Measurements from ENCODE around the gene RPL28. TPM values are rescaled to one million over a fixed set of nuclear protein-coding genes. Genes with fewer than 3 reads are reported as not detected.
A peak's percentile ranks its signal among the peaks of the same experiment; 100 is the strongest.

RPL28 gene
- total and polyA plus RNA-seq, 2 of the 13 experiments (the other 11 are each of a cell fraction or from before 2014, with no cell fraction given), result 105 to 420 TPM

DNA sequence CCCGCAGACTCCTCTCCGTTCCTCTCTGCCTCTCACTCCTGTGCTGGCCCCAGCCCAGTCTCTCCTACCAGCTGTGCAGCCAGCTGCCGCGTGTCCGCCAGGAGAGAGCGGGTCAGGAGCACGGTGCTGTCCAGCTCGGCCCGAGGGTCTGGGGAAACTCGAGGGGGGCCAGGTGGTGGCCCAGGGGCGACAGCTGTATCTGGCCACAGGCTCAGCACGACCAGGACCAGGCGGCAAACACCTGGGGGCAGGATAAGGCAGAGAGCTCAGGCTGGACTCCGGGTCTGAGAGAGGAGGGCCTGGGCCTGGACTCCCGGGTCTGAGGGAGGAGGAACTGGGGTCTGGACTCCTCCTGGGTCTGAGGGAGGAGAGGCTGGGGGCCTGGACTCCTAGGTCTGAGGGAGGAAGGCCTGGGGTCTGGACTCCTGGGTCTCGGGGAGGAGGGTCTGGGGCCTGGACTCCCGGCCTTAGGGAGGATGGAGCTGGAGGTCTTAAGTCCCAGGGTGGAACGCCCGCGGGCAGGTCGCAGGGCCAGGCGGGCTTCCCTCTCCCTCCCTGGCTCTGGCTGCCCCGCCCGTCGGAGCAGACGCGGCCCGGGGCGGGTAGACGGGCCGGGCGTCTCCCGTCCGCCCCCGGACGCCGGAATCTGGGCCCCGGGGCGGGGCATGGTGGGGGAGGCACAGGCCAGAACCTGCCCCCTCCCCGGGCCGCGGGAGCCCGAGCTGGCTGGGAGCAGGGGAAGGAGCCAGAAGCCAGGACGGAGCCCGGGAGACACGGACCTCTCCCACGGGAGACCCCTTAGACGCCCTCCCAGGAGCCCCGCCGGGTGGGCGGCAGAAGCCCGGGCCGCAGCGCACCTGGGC lies 16.8 kb upstream of the RPL28 start:
- Histone ChIP-seq H3K36me3 (replicated peaks in 1 of 2; ENCODE audit: control insufficient read depth in 1 of 2, insufficient read depth in 2 of 2, low read length in 2 of 2) (no peaks in the 10 kb centered on the region), H3K4me1 (ENCODE audit: insufficient read depth, low read length) (peaks cover 38% of the 10 kb centered on the region), H3K27ac (ENCODE audit: extremely low read length, insufficient read depth, low read length) (no peak overlapping the region), H3K4me2 (ENCODE audit: low read depth, low read length) (peak overlapping the region; percentile 63), H3K27me3 (ENCODE audit: control insufficient read depth in 1 of 2, insufficient read depth in 2 of 2, low read length in 2 of 2) (peaks cover 7 to 35% of the 10 kb centered on the region in 2 experiments; a peak in 4 of 5 replicates), H3K9me3 (ENCODE audit: low read length) (no peaks in the 10 kb centered on the region), H3K9ac (ENCODE audit: insufficient read depth, low read depth, low read length) (no peak overlapping the region), H4K20me1 (ENCODE audit: insufficient read depth, low read length) (no peaks in the 10 kb centered on the region), H3K4me3 (replicated peaks in 1 of 3; ENCODE audit: insufficient read depth in 1 of 3, low read depth in 2 of 3, low read length in 3 of 3) (peak overlapping the region in 2 of 3 experiments; percentile 42 to 59; a peak in 3 of 6 replicates), H2AFZ (ENCODE audit: low read length) (no peak overlapping the region), H3K79me2 (ENCODE audit: insufficient read depth, low read length) (no peaks in the 10 kb centered on the region)
- ChIA-PET POLR2A (interaction anchor here (0.9 to 2.2 kb wide), 4 partner anchors 10 to 110 kb away, joined by 3 to 9 read pairs (median 3); partner anchors contain the start of genes PPP6R1 and UBE2S), CTCF (ENCODE audit: low intra/inter-chr PET ratio, low total read pairs) (no interaction called here)
- no peak for FAIRE-seq
- no peak for TF ChIP-seq HOXA9 (CRISPR knock-in tag; IDR thresholded peaks at IDR 0.05; ENCODE audit: borderline replicate concordance)
- TF ChIP-seq ZNF263 (CRISPR knock-in tag; IDR thresholded peaks at IDR 0.05), result peak; percentile 71
- TF ChIP-seq EZH2 (conservative IDR thresholded peaks at IDR 0.05; ENCODE audit: low read depth, low read length), result 0 out of 2 replicates have a peak, but pooled peaks have one; percentile 20
- TF ChIP-seq, protein P1, sequence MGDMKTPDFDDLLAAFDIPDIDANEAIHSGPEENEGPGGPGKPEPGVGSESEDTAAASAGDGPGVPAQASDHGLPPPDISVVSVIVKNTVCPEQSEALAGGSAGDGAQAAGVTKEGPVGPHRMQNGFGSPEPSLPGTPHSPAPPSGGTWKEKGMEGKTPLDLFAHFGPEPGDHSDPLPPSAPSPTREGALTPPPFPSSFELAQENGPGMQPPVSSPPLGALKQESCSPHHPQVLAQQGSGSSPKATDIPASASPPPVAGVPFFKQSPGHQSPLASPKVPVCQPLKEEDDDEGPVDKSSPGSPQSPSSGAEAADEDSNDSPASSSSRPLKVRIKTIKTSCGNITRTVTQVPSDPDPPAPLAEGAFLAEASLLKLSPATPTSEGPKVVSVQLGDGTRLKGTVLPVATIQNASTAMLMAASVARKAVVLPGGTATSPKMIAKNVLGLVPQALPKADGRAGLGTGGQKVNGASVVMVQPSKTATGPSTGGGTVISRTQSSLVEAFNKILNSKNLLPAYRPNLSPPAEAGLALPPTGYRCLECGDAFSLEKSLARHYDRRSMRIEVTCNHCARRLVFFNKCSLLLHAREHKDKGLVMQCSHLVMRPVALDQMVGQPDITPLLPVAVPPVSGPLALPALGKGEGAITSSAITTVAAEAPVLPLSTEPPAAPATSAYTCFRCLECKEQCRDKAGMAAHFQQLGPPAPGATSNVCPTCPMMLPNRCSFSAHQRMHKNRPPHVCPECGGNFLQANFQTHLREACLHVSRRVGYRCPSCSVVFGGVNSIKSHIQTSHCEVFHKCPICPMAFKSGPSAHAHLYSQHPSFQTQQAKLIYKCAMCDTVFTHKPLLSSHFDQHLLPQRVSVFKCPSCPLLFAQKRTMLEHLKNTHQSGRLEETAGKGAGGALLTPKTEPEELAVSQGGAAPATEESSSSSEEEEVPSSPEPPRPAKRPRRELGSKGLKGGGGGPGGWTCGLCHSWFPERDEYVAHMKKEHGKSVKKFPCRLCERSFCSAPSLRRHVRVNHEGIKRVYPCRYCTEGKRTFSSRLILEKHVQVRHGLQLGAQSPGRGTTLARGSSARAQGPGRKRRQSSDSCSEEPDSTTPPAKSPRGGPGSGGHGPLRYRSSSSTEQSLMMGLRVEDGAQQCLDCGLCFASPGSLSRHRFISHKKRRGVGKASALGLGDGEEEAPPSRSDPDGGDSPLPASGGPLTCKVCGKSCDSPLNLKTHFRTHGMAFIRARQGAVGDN (CRISPR knock-in tag; IDR thresholded peaks at IDR 0.05), result peak; percentile 40; the same call in 1 of the 2 replicates
- peak; percentile 98 for TF ChIP-seq ZSCAN22 (CRISPR knock-in tag; IDR thresholded peaks at IDR 0.05)
- 0 out of 2 replicates have a peak, but pooled peaks have one; percentile 42 for TF ChIP-seq ZNF550 (CRISPR knock-in tag; IDR thresholded peaks at IDR 0.05; ENCODE audit: borderline replicate concordance)
- TF ChIP-seq, protein P2, sequence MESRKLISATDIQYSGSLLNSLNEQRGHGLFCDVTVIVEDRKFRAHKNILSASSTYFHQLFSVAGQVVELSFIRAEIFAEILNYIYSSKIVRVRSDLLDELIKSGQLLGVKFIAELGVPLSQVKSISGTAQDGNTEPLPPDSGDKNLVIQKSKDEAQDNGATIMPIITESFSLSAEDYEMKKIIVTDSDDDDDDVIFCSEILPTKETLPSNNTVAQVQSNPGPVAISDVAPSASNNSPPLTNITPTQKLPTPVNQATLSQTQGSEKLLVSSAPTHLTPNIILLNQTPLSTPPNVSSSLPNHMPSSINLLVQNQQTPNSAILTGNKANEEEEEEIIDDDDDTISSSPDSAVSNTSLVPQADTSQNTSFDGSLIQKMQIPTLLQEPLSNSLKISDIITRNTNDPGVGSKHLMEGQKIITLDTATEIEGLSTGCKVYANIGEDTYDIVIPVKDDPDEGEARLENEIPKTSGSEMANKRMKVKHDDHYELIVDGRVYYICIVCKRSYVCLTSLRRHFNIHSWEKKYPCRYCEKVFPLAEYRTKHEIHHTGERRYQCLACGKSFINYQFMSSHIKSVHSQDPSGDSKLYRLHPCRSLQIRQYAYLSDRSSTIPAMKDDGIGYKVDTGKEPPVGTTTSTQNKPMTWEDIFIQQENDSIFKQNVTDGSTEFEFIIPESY (CRISPR knock-in tag; IDR thresholded peaks at IDR 0.05), result peak; percentile 80
- no peak for TF ChIP-seq ZNF589 (CRISPR knock-in tag; conservative IDR thresholded peaks at IDR 0.05)
- no peak for TF ChIP-seq ELF1 (CRISPR knock-in tag; IDR thresholded peaks at IDR 0.05)
- TF ChIP-seq, protein P3, sequence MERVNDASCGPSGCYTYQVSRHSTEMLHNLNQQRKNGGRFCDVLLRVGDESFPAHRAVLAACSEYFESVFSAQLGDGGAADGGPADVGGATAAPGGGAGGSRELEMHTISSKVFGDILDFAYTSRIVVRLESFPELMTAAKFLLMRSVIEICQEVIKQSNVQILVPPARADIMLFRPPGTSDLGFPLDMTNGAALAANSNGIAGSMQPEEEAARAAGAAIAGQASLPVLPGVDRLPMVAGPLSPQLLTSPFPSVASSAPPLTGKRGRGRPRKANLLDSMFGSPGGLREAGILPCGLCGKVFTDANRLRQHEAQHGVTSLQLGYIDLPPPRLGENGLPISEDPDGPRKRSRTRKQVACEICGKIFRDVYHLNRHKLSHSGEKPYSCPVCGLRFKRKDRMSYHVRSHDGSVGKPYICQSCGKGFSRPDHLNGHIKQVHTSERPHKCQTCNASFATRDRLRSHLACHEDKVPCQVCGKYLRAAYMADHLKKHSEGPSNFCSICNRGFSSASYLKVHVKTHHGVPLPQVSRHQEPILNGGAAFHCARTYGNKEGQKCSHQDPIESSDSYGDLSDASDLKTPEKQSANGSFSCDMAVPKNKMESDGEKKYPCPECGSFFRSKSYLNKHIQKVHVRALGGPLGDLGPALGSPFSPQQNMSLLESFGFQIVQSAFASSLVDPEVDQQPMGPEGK (CRISPR knock-in tag; IDR thresholded peaks at IDR 0.05), result peak; percentile 44; the same call in 1 of the 2 replicates
- peak; percentile 87 for TF ChIP-seq ZNF777 (CRISPR knock-in tag; IDR thresholded peaks at IDR 0.05)
- TF ChIP-seq ZNF333 (CRISPR knock-in tag; IDR thresholded peaks at IDR 0.05; ENCODE audit: borderline replicate concordance), result no peak
- BruUV-seq (replicated peaks), result no TSS peak
- WGBS (ENCODE audit: low lambda C conversion rate), result 14% methylated on average over 12 of the region's 54 CpGs
- in situ Hi-C loops (cut with HindIII; ENCODE audit: extremely low pct_ligation_motif_present, low pct_unique_long_range_greater_than_20kb) (no loop called here), intact Hi-C loops (cut with micrococcal nuclease; ENCODE audit: unreplicated experiment) (no loop called here)
- DNase-seq (ENCODE audit: low spot score), result no peak
- ATAC-seq, result peak; percentile 63

Measured in HepG2 (cell line).